AG04450 (cell line): ENCODE results near the gene FOXJ3. TPM values are rescaled to one million over a fixed set of nuclear protein-coding genes. Genes with fewer than 3 reads are reported as not detected.

Source experiments
- CTCF ChIA-PET: fragments of 300-600, 350-600 bp; formaldehyde crosslinking; extraction: SDS; loops from one replicate; lab custom pipeline; 2022; ENCODE audit warnings: antibody characterized with exemption, inconsistent platforms; lab: Charles Lee
- POLR2A ChIA-PET: fragments of 350-600 bp; formaldehyde crosslinking; extraction: SDS; loops from one replicate; lab custom pipeline; 2021; ENCODE audit warnings: antibody characterized with exemption, inconsistent platforms; lab: Yijun Ruan, JAX
- DNase-seq: peaks from one replicate; pipeline ENCODE4 v3.0.0-alpha.2; 2011; ENCODE audit warnings: low read depth, low spot score
- H3K27ac ChIP-seq: one replicate; pipeline ENCODE4 v1.5.1; 2012; ENCODE audit warnings: low read depth, low read length, control low read depth
- H3K27me3 ChIP-seq: one replicate; pipeline ENCODE4 v1.6.0; 2012; ENCODE audit warnings: low read length; ENCODE audit not compliant: control insufficient read depth, insufficient read depth
- H3K4me3 ChIP-seq: 2 replicates; pipeline ENCODE4 v1.5.1; 2011; ENCODE audit warnings: mild to moderate bottlenecking, low read depth, low read length, control low read depth
- H3K9me3 ChIP-seq: 2 replicates; pipeline ENCODE4 v1.5.1; 2012; ENCODE audit warnings: low read length; ENCODE audit not compliant: control insufficient read depth, insufficient read depth
- polyA plus RNA-seq: library from polyadenylated mRNA; depleted of rRNA; stranded (reverse); fragments of >200 nt; gene quantifications from 2 replicates; pipeline ENCODE4 v1.2.3, GENCODE V29; 2011
- TF ChIP-seq, protein P1 (sequence below): IDR thresholded peaks from 2 replicates; pipeline ENCODE4 v1.5.1; 2011; ENCODE audit warnings: low read depth, low read length, control low read depth, inconsistent platforms

Gene FOXJ3
- polyA plus RNA-seq, 1 experiment, result 36.2 TPM

- no peak overlapping the region for H3K27ac ChIP-seq
- ChIA-PET CTCF (no interaction called here), POLR2A (no interaction called here)
- TF ChIP-seq, protein P1, sequence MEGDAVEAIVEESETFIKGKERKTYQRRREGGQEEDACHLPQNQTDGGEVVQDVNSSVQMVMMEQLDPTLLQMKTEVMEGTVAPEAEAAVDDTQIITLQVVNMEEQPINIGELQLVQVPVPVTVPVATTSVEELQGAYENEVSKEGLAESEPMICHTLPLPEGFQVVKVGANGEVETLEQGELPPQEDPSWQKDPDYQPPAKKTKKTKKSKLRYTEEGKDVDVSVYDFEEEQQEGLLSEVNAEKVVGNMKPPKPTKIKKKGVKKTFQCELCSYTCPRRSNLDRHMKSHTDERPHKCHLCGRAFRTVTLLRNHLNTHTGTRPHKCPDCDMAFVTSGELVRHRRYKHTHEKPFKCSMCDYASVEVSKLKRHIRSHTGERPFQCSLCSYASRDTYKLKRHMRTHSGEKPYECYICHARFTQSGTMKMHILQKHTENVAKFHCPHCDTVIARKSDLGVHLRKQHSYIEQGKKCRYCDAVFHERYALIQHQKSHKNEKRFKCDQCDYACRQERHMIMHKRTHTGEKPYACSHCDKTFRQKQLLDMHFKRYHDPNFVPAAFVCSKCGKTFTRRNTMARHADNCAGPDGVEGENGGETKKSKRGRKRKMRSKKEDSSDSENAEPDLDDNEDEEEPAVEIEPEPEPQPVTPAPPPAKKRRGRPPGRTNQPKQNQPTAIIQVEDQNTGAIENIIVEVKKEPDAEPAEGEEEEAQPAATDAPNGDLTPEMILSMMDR, result no peak
- no peak overlapping the region for H3K4me3 ChIP-seq
- H3K9me3 ChIP-seq, result no peaks in the 10 kb centered on the region
- DNase-seq, result no peak
- peaks cover 41% of the 10 kb centered on the region for H3K27me3 ChIP-seq
Observed at GRCh38 chr1:42142894-42143675, 191.9 kb downstream of the FOXJ3 start.

DNA sequence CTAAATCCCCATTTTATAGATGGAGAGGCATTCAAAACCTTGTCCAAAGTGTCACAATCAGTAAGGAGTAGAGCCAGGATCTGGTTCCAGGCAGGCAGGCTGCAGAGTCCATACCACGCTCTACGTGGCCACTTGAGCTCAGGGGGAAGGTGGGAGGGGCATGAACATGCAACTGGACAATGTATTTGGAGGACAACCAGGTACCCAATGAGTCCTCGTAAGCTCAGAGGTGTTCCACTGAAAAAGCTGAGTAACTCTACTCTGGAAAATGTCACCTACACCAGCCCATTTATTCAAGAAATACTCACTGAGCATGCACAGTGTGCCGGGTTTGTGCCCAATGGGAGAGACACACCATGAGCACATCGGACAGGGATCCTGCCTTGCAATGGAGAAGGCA lies 193.1 kb downstream of the FOXJ3 start:
- no peaks in the 10 kb centered on the region; the same call in 1 of the 2 replicates for H3K9me3 ChIP-seq
- CTCF ChIA-PET, result no interaction called here
- DNase-seq, result no peak
- H3K27ac ChIP-seq, result no peak overlapping the region
- TF ChIP-seq, protein P1, result no peak
- H3K4me3 ChIP-seq, result no peak overlapping the region
- POLR2A ChIA-PET, result interaction anchor here (0.6 kb wide), 1 partner anchor 584 kb away, joined by 6 read pairs; no protein-coding TSS in a partner anchor
- H3K27me3 ChIP-seq, result peaks cover 46% of the 10 kb centered on the region

GRCh38 chr1:42140191-42140590 lies 194.8 kb downstream of the FOXJ3 start:
- Histone ChIP-seq H3K27me3 (peaks cover 33% of the 10 kb centered on the region), H3K27ac (no peak overlapping the region), H3K4me3 (no peak overlapping the region), H3K9me3 (no peaks in the 10 kb centered on the region; the same call in 1 of the 2 replicates)
- POLR2A ChIA-PET, result no interaction called here
- no peak for DNase-seq
- TF ChIP-seq, protein P1, result no peak
- CTCF ChIA-PET, result interaction anchor here (0.5 to 0.6 kb wide), 2 partner anchors 87 to 623 kb away, joined by 3 read pairs; no protein-coding TSS in a partner anchor

- Histone ChIP-seq H3K4me3 (no peak overlapping the region), H3K27ac (no peak overlapping the region), H3K27me3 (peaks cover 32% of the 10 kb centered on the region), H3K9me3 (no peaks in the 10 kb centered on the region; the same call in 1 of the 2 replicates)
- TF ChIP-seq, protein P1, result no peak
- no peak for DNase-seq
- ChIA-PET CTCF (no interaction called here), POLR2A (no interaction called here)
Observed at GRCh38 chr1:42139444-42139843, 195.6 kb downstream of the FOXJ3 start.

- no peak overlapping the region for H3K27ac ChIP-seq
- peaks cover 30% of the 10 kb centered on the region for H3K27me3 ChIP-seq
- CTCF ChIA-PET, result interaction anchor here (2.4 kb wide), 1 partner anchor 9 kb away, joined by 7 read pairs; no protein-coding TSS in a partner anchor
- TF ChIP-seq, protein P1, result no peak
- no peak overlapping the region for H3K4me3 ChIP-seq
- no peaks in the 10 kb centered on the region; the same call in 1 of the 2 replicates for H3K9me3 ChIP-seq
- POLR2A ChIA-PET, result no interaction called here
- no peak for DNase-seq
Observed at GRCh38 chr1:42138586-42138985, 196.4 kb downstream of the FOXJ3 start.
